Suprapubic skin (tissue), 4 donors: ENCODE data around the gene NUP58. TPM values are rescaled to one million over a fixed set of nuclear protein-coding genes. Genes with fewer than 3 reads are reported as not detected.

ENCODE experiments used
- DNase-seq, 2 donors: peaks; one replicate each; pipeline ENCODE4 v3.0.0-alpha.2; 2019; ENCODE audit warnings: low spot score in 2 of 2
- H3K27ac ChIP-seq: fragments of 200-600 bp; sonication (generic); one replicate; pipeline ENCODE4 v1.5.1; 2019
- H3K27me3 ChIP-seq: fragments of 200-600 bp; sonication (generic); one replicate; pipeline ENCODE4 v1.5.1; 2019
- H3K36me3 ChIP-seq: fragments of 200-600 bp; sonication (generic); one replicate; pipeline ENCODE4 v1.5.1; 2019
- H3K4me1 ChIP-seq: fragments of 200-600 bp; sonication (generic); one replicate; pipeline ENCODE4 v1.5.1; 2019
- H3K4me3 ChIP-seq: fragments of 200-600 bp; sonication (generic); one replicate; pipeline ENCODE4 v1.5.1; 2019; ENCODE audit warnings: mild to moderate bottlenecking
- H3K9me3 ChIP-seq: fragments of 200-600 bp; sonication (generic); one replicate; pipeline ENCODE4 v1.5.1; 2019
- EP300 ChIP-seq: sonication (generic); formaldehyde crosslinking; IDR thresholded peaks from one replicate; pipeline ENCODE4 v1.6.1; 2017; ENCODE audit warnings: antibody characterized with exemption
- POLR2A ChIP-seq, 2 donors: fragments of 450-650 bp; IDR thresholded peaks; one replicate each; pipeline ENCODE4 v1.6.1; 2017; ENCODE audit warnings: antibody characterized with exemption in 2 of 2, mild to moderate bottlenecking in 2 of 2, moderate library complexity in 2 of 2
- POLR2AphosphoS5 ChIP-seq, 3 donors: sonication (generic); formaldehyde crosslinking; IDR thresholded peaks; one replicate each; pipeline ENCODE4 v1.6.1; 2017; ENCODE audit warnings: antibody characterized with exemption in 3 of 3
- WGBS: methylation state at CpG from one replicate; pipeline ENCODE4 v1.1.5; 2018; 5-methylcytosine and 5-hydroxymethylcytosine counted together
- total RNA-seq, 4 donors: library from RNA; depleted of rRNA; stranded (reverse); fragments of >200 nt; gene quantifications; one replicate each; pipeline ENCODE4 v1.1.0, GENCODE V29; 2016
- TF ChIP-seq, protein P1 (sequence below), 2 donors: fragments of 200-600 bp in 1 of 2; fragments of 450-650 bp in 1 of 2; sonication (generic) in 1 of 2; IDR thresholded peaks; one replicate each; pipeline ENCODE4 v1.5.1; 2016 to 2019; ENCODE audit warnings: antibody characterized with exemption in 2 of 2, mild to moderate bottlenecking in 1 of 2, moderate library complexity in 1 of 2

Gene NUP58
- total RNA-seq, 4 donors from 2014 or later = 27.6 to 54.3 (median 39.9) TPM

GRCh38 chr13:25372284-25373081, 71.1 kb downstream of the NUP58 start:
- WGBS = 26% methylated on average over 21 of the region's 82 CpGs

GRCh38 chr13:25375727-25376358, 74.4 kb downstream of the NUP58 start:
- TF ChIP-seq EP300 = no peak
- TF ChIP-seq, protein P1, sequence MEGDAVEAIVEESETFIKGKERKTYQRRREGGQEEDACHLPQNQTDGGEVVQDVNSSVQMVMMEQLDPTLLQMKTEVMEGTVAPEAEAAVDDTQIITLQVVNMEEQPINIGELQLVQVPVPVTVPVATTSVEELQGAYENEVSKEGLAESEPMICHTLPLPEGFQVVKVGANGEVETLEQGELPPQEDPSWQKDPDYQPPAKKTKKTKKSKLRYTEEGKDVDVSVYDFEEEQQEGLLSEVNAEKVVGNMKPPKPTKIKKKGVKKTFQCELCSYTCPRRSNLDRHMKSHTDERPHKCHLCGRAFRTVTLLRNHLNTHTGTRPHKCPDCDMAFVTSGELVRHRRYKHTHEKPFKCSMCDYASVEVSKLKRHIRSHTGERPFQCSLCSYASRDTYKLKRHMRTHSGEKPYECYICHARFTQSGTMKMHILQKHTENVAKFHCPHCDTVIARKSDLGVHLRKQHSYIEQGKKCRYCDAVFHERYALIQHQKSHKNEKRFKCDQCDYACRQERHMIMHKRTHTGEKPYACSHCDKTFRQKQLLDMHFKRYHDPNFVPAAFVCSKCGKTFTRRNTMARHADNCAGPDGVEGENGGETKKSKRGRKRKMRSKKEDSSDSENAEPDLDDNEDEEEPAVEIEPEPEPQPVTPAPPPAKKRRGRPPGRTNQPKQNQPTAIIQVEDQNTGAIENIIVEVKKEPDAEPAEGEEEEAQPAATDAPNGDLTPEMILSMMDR (IDR thresholded peaks at IDR 0.05) = peak; percentile 14 to 54
- no peak overlapping the region for H3K4me3 ChIP-seq
- no peak for DNase-seq
- H3K27ac ChIP-seq = no peak overlapping the region
- H3K36me3 ChIP-seq = no peaks in the 10 kb centered on the region
- H3K9me3 ChIP-seq = no peaks in the 10 kb centered on the region
- H3K4me1 ChIP-seq = peaks cover 15% of the 10 kb centered on the region
- WGBS = 42% methylated on average over 9 of the region's 9 CpGs
- H3K27me3 ChIP-seq = peaks cover 51% of the 10 kb centered on the region

More at GRCh38 chr13:25372284-25373081, 71.1 kb downstream of the NUP58 start:
- Histone ChIP-seq H3K9me3 (no peaks in the 10 kb centered on the region), H3K27me3 (peaks cover 78% of the 10 kb centered on the region), H3K4me3 (peak overlapping the region; percentile 51), H3K4me1 (peaks cover 15% of the 10 kb centered on the region), H3K36me3 (no peaks in the 10 kb centered on the region), H3K27ac (no peak overlapping the region)
- TF ChIP-seq EP300 = no peak
- TF ChIP-seq POLR2A (IDR thresholded peaks at IDR 0.05) = no peak
- TF ChIP-seq, protein P1 (IDR thresholded peaks at IDR 0.05) = no peak
- no peak for TF ChIP-seq POLR2AphosphoS5 (IDR thresholded peaks at IDR 0.05)
- no peak for DNase-seq

GRCh38 chr13:25377244-25377962, 76.0 kb downstream of the NUP58 start:
- no peak for DNase-seq
- WGBS = 83% methylated on average over 7 of the region's 7 CpGs

GRCh38 chr13:25378528-25378927, 77.1 kb downstream of the NUP58 start:
- WGBS = 60% methylated on average over 5 of the region's 5 CpGs
- Histone ChIP-seq H3K9me3 (no peaks in the 10 kb centered on the region), H3K4me3 (no peak overlapping the region), H3K36me3 (no peaks in the 10 kb centered on the region), H3K27me3 (peaks cover 24% of the 10 kb centered on the region), H3K4me1 (no peaks in the 10 kb centered on the region), H3K27ac (no peak overlapping the region)
- no peak for DNase-seq
- TF ChIP-seq, protein P1 (IDR thresholded peaks at IDR 0.05) = no peak
- TF ChIP-seq POLR2A (IDR thresholded peaks at IDR 0.05) = no peak
- TF ChIP-seq EP300 = no peak
- TF ChIP-seq POLR2AphosphoS5 (IDR thresholded peaks at IDR 0.05) = no peak

More at GRCh38 chr13:25377244-25377962, 76.0 kb downstream of the NUP58 start:
- Histone ChIP-seq H3K36me3 (no peaks in the 10 kb centered on the region), H3K27ac (no peak overlapping the region), H3K9me3 (no peaks in the 10 kb centered on the region), H3K4me1 (peaks cover 5% of the 10 kb centered on the region), H3K27me3 (peaks cover 36% of the 10 kb centered on the region), H3K4me3 (no peak overlapping the region)
- TF ChIP-seq EP300 (no peak), POLR2A (IDR thresholded peaks at IDR 0.05) (no peak), POLR2AphosphoS5 (IDR thresholded peaks at IDR 0.05) (no peak)
- TF ChIP-seq, protein P1 (IDR thresholded peaks at IDR 0.05) = no peak

GRCh38 chr13:25379011-25379410, 77.6 kb downstream of the NUP58 start:
- Histone ChIP-seq H3K36me3 (no peaks in the 10 kb centered on the region), H3K27me3 (peaks cover 23% of the 10 kb centered on the region), H3K4me1 (no peaks in the 10 kb centered on the region), H3K4me3 (no peak overlapping the region), H3K9me3 (no peaks in the 10 kb centered on the region), H3K27ac (no peak overlapping the region)
- DNase-seq = no peak
- WGBS = 39% methylated on average over 1 of the region's 1 CpG
- TF ChIP-seq POLR2AphosphoS5 (IDR thresholded peaks at IDR 0.05) = no peak
- no peak for TF ChIP-seq EP300
- TF ChIP-seq POLR2A (IDR thresholded peaks at IDR 0.05) = no peak
- TF ChIP-seq, protein P1 (IDR thresholded peaks at IDR 0.05) = no peak
